PC-9 (cell line): ENCODE results near the gene SPTBN5. TPM values are rescaled to one million over a fixed set of nuclear protein-coding genes. Genes with fewer than 3 reads are reported as not detected.

Experiments
- BruUV-seq: library from RNA; stranded (reverse); fragments of 400-500 nt; replicated peaks from 2 replicates; lab custom pipeline; 2021; lab: Mats Ljungman, UMichigan
- CTCF ChIA-PET: fragments of 300-600 bp; sonication (Branson Sonifier 250); formaldehyde crosslinking; loops from one replicate; lab custom pipeline; 2022; ENCODE audit warnings: antibody characterized with exemption; lab: Charles Lee
- POLR2A ChIA-PET: fragments of 300-600 bp; sonication (Branson Sonifier 250); formaldehyde crosslinking; loops from one replicate; lab custom pipeline; 2022; ENCODE audit warnings: antibody characterized with exemption; ENCODE audit not compliant: unreplicated experiment; lab: Charles Lee
- DNase-seq, 2 experiments: peaks; one replicate each; pipeline versions ENCODE4 v3.0.0 to v3.0.0-alpha.2; 2015 to 2022; ENCODE audit warnings: mixed read lengths in 1 of 2
- H2AFZ ChIP-seq: fragments of 200-600 bp; sonication (generic); 2 replicates; pipeline ENCODE4 v1.8.1; 2017; ENCODE audit warnings: antibody characterized with exemption
- H3F3A ChIP-seq: fragments of 200-600 bp; sonication (generic); 2 replicates; pipeline ENCODE4 v1.8.1; 2017; ENCODE audit warnings: antibody characterized with exemption, mild to moderate bottlenecking, low read depth; ENCODE audit not compliant: insufficient read depth
- H3K27ac ChIP-seq: fragments of 200-600 bp; sonication (generic); 2 replicates; pipeline ENCODE4 v1.6.1; 2016; ENCODE audit warnings: mixed run types
- H3K27me3 ChIP-seq: fragments of 200-600 bp; sonication (generic); 2 replicates; pipeline ENCODE4 v1.6.1; 2016; ENCODE audit warnings: low read depth, mixed run types; ENCODE audit not compliant: insufficient read depth
- H3K36me3 ChIP-seq: fragments of 200-600 bp; sonication (generic); 2 replicates; pipeline ENCODE4 v1.6.1; 2016; ENCODE audit warnings: low read depth, mixed run types
- H3K4me1 ChIP-seq: fragments of 200-600 bp; sonication (generic); replicated peaks from 2 replicates; pipeline ENCODE4 v1.6.1; 2016; ENCODE audit warnings: mixed run types; ENCODE audit not compliant: insufficient read depth
- H3K4me2 ChIP-seq: fragments of 200-600 bp; sonication (generic); 2 replicates; pipeline ENCODE4 v1.6.1; 2017; ENCODE audit warnings: mixed run types
- H3K4me3 ChIP-seq: fragments of 200-600 bp; sonication (generic); 2 replicates; pipeline ENCODE4 v1.6.1; 2016; ENCODE audit warnings: mixed run types
- H3K79me2 ChIP-seq: fragments of 200-600 bp; sonication (generic); 2 replicates; pipeline ENCODE4 v1.6.1; 2017; ENCODE audit warnings: low read depth, mixed run types
- H3K9me2 ChIP-seq: fragments of 200-600 bp; sonication (generic); 2 replicates; pipeline ENCODE4 v1.8.1; 2017; ENCODE audit warnings: mild to moderate bottlenecking; ENCODE audit not compliant: insufficient read depth
- H3K9me3 ChIP-seq: fragments of 200-600 bp; sonication (generic); 2 replicates; pipeline ENCODE4 v1.8.1; 2016; ENCODE audit warnings: low read depth; ENCODE audit not compliant: insufficient read depth
- H4K20me1 ChIP-seq: fragments of 200-600 bp; sonication (generic); 2 replicates; pipeline ENCODE4 v1.8.1; 2017; ENCODE audit not compliant: insufficient read depth
- CTCF ChIP-seq: fragments of 200-600 bp; sonication (generic); conservative IDR thresholded peaks from 2 replicates; pipeline ENCODE4 v1.6.1; 2017; ENCODE audit warnings: mixed run types, antibody characterized with exemption, mild to moderate bottlenecking, moderate library complexity
- EZH2 ChIP-seq: fragments of 200-600 bp; sonication (generic); IDR thresholded peaks from 2 replicates; pipeline ENCODE4 v1.8.0; 2017; ENCODE audit warnings: antibody characterized with exemption, low read depth
- intact Hi-C: fragments of 100-400 bp; cut with micrococcal nuclease; formaldehyde crosslinking; loops from one replicate; pipeline ENCODE4 v1.10.0; 2022; ENCODE audit not compliant: unreplicated experiment
- total RNA-seq: library from RNA; stranded (reverse); gene quantifications from 2 replicates; pipeline ENCODE4 v1.2.3, GENCODE V29; 2021

Gene SPTBN5
- total RNA-seq, 1 experiment from 2014 or later = 2.6 TPM

- CTCF ChIA-PET = no interaction called here
- H3K36me3 ChIP-seq = no peaks in the 10 kb centered on the region
- intact Hi-C loops = no loop called here
- H3F3A ChIP-seq = no peaks in the 10 kb centered on the region
- H3K9me3 ChIP-seq = no peaks in the 10 kb centered on the region
- H4K20me1 ChIP-seq = no peaks in the 10 kb centered on the region
- no peaks in the 10 kb centered on the region for H3K4me1 ChIP-seq
- H3K4me2 ChIP-seq = no peak overlapping the region
- no peak for DNase-seq
- H3K27me3 ChIP-seq = no peaks in the 10 kb centered on the region
- no peaks in the 10 kb centered on the region for H3K79me2 ChIP-seq
- H3K4me3 ChIP-seq = no peak overlapping the region
- H3K9me2 ChIP-seq = no peaks in the 10 kb centered on the region
- no peak for TF ChIP-seq CTCF
- no peak for TF ChIP-seq EZH2
- POLR2A ChIA-PET = no interaction called here
- H2AFZ ChIP-seq = no peak overlapping the region
- no peak overlapping the region for H3K27ac ChIP-seq
- BruUV-seq = no TSS peak
These were observed 46.6 kb downstream of the SPTBN5 start for GRCh38 chr15:41847206-41847605.

GRCh38 chr15:41844814-41845213, 49.0 kb downstream of the SPTBN5 start:
- Histone ChIP-seq H2AFZ (no peak overlapping the region), H3K4me3 (no peak overlapping the region), H4K20me1 (no peaks in the 10 kb centered on the region), H3K4me2 (no peak overlapping the region), H3K4me1 (no peaks in the 10 kb centered on the region; the same call in 1 of the 2 replicates), H3K27me3 (no peaks in the 10 kb centered on the region), H3K9me2 (no peaks in the 10 kb centered on the region), H3F3A (no peaks in the 10 kb centered on the region), H3K9me3 (no peaks in the 10 kb centered on the region), H3K79me2 (no peaks in the 10 kb centered on the region), H3K36me3 (no peaks in the 10 kb centered on the region), H3K27ac (no peak overlapping the region)
- POLR2A ChIA-PET = no interaction called here
- DNase-seq = no peak
- no TSS peak for BruUV-seq
- intact Hi-C loops = no loop called here
- CTCF ChIA-PET = no interaction called here
- TF ChIP-seq CTCF (no peak), EZH2 (no peak)

GRCh38 chr15:41843571-41843970, 50.3 kb downstream of the SPTBN5 start:
- Histone ChIP-seq H2AFZ (no peak overlapping the region), H3K27ac (no peak overlapping the region), H3K36me3 (no peaks in the 10 kb centered on the region), H3K9me2 (no peaks in the 10 kb centered on the region), H3K27me3 (no peaks in the 10 kb centered on the region), H3F3A (peaks cover 4% of the 10 kb centered on the region; the same call in 1 of the 2 replicates), H3K4me3 (no peak overlapping the region), H3K9me3 (no peaks in the 10 kb centered on the region), H3K79me2 (no peaks in the 10 kb centered on the region), H3K4me1 (peaks cover 10% of the 10 kb centered on the region), H3K4me2 (no peak overlapping the region), H4K20me1 (no peaks in the 10 kb centered on the region; the same call in 1 of the 2 replicates)
- ChIA-PET CTCF (no interaction called here), POLR2A (no interaction called here)
- no TSS peak for BruUV-seq
- intact Hi-C loops = no loop called here
- no peak for TF ChIP-seq EZH2
- TF ChIP-seq CTCF = no peak
- DNase-seq = no peak
